Measurements from ENCODE around the gene RNASEH2B.

DNA sequence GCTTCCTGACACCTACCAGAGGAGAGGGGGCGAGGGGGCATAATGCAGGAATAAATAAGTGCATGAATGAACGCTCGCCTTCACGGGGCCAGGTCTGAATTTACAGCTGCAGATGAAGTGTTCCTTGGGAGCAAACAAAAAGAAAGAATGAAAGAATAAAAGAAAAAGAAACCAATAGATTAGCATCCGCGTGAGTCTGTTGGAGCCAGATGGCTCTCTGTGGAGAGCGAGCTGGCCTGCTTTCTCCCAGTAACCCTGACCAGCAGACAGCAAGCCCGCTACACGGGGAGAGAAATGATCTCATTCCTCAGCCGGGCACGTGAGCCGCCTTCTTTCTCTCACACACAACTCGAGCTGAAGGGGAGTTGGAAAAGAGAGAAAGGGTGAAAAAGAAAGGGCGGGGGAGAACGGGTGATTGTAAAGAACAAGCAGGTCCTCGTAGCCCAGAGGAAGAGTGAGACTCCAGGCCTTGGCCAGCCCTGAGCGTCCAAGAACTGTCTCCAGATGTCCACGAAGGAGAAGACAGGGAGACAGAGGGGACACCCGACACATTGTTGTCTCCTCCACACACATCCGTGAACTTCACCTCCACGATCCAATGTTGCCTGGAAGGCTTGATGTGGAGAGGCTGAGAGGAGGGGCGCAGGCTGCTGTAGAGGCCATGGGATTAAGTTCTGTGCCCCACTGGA is 81.4 kb downstream of the RNASEH2B start:
- TF ChIP-seq CTCF (IDR thresholded peaks at IDR 0.05; ENCODE audit: insufficient read depth, low read length), result no peak
- TF ChIP-seq, protein P1, sequence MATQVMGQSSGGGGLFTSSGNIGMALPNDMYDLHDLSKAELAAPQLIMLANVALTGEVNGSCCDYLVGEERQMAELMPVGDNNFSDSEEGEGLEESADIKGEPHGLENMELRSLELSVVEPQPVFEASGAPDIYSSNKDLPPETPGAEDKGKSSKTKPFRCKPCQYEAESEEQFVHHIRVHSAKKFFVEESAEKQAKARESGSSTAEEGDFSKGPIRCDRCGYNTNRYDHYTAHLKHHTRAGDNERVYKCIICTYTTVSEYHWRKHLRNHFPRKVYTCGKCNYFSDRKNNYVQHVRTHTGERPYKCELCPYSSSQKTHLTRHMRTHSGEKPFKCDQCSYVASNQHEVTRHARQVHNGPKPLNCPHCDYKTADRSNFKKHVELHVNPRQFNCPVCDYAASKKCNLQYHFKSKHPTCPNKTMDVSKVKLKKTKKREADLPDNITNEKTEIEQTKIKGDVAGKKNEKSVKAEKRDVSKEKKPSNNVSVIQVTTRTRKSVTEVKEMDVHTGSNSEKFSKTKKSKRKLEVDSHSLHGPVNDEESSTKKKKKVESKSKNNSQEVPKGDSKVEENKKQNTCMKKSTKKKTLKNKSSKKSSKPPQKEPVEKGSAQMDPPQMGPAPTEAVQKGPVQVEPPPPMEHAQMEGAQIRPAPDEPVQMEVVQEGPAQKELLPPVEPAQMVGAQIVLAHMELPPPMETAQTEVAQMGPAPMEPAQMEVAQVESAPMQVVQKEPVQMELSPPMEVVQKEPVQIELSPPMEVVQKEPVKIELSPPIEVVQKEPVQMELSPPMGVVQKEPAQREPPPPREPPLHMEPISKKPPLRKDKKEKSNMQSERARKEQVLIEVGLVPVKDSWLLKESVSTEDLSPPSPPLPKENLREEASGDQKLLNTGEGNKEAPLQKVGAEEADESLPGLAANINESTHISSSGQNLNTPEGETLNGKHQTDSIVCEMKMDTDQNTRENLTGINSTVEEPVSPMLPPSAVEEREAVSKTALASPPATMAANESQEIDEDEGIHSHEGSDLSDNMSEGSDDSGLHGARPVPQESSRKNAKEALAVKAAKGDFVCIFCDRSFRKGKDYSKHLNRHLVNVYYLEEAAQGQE (IDR thresholded peaks at IDR 0.05; ENCODE audit: insufficient replicate concordance, low read depth), result no peak
- TF ChIP-seq POLR2AphosphoS5 (IDR thresholded peaks at IDR 0.05; ENCODE audit: low read depth), result no peak

Data from HL-60 (cell line).